PC-9 (cell line): ENCODE data around the gene COQ9.

Source experiments
- CTCF ChIP-seq: fragments of 200-600 bp; sonication (generic); conservative IDR thresholded peaks from 2 replicates; pipeline ENCODE4 v1.6.1; 2017; ENCODE audit warnings: mixed run types, antibody characterized with exemption, mild to moderate bottlenecking, moderate library complexity
- EZH2 ChIP-seq: fragments of 200-600 bp; sonication (generic); IDR thresholded peaks from 2 replicates; pipeline ENCODE4 v1.8.0; 2017; ENCODE audit warnings: antibody characterized with exemption, low read depth

- no peak for TF ChIP-seq CTCF
- no peak for TF ChIP-seq EZH2
Observed at GRCh38 chr16:57510016-57510871, 63.0 kb downstream of the COQ9 start.
